ENCODE measurements around the gene SKI. TPM values are rescaled to one million over a fixed set of nuclear protein-coding genes. Genes with fewer than 3 reads are reported as not detected.

SKI gene
- total and polyA plus RNA-seq, 10 of the 15 experiments (the other 5 are each of a cell fraction or from before 2014, with no cell fraction given), result 0.03 to 14.9 (median 0.96) TPM

DNA sequence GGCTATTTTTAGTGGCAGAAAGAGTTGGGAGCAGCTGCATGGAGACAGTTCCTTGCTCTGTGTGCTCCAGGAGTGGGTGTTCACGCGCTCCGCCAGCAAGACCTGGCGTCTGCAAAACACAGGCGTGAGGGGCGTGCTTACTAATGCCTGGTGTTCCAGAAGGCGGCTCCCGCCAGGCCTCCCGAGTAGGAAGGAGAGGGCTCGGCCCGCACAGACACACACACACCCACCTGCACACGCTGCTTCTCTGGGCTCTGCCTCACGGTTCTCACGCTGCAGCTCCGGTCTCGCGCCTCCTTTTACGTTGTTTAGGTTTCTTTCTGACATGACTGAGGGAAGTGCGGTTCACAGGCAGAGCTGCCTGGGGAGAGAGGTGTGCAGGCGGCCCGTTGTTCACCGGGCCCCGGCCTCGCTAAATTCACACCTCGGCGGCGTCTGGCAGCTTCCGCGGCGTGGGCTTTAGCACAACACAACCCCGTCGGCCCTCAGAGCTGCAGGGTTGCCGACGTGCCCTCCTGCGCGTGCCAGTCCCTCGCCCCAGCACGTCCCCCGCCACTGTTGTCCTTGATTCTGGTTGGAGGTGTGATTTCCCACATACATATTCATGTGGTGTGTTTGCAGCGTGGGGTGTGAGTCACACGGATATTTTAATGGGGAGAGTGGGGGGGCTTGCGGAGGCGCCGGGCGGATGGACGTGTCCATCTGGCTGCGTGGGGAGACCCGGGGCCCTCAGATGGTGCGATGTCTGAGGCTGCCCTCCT is 77.0 kb downstream of the SKI start:
- in situ Hi-C loops (cut with MboI) (no loop called here), intact Hi-C loops (cut with micrococcal nuclease; ENCODE audit: unreplicated experiment) (loop anchor here (10.0 kb wide), 1 partner anchor 240 kb away; no protein-coding TSS in a partner anchor)
- peaks cover 18% of the 10 kb centered on the region for H3K4me1 ChIP-seq (ENCODE audit: control insufficient read depth, insufficient read depth, low read length)
- ChIA-PET SMC1A (ENCODE audit: uncharacterized antibody, unreplicated experiment) (no interaction called here), RAD21 (ENCODE audit: unreplicated experiment) (no interaction called here), CTCF (no interaction called here), POLR2A (no interaction called here)
- H3K27ac ChIP-seq (ENCODE audit: control insufficient read depth, insufficient read depth), result no peak overlapping the region
- no peaks in the 10 kb centered on the region for H4K20me1 ChIP-seq (ENCODE audit: control insufficient read depth, insufficient read depth)
- peaks cover 2 to 17% of the 10 kb centered on the region in 2 experiments; a peak in 3 of 4 replicates for H3K36me3 ChIP-seq (ENCODE audit: control insufficient read depth in 2 of 2, insufficient read depth in 2 of 2, low read length in 1 of 2)
- FAIRE-seq, result no peak
- H2AFZ ChIP-seq (ENCODE audit: control insufficient read depth, low read depth, low read length), result no peak overlapping the region
- no peaks in the 10 kb centered on the region for H3K9me3 ChIP-seq (replicated peaks; ENCODE audit: control insufficient read depth, insufficient read depth, low read length)
- WGBS (ENCODE audit: insufficient coverage, insufficient replicate concordance, low lambda C conversion rate, missing lambda C conversion rate), result 96% methylated on average over 48 of the region's 49 CpGs
- no TSS peak for BruUV-seq (replicated peaks)
- no peak overlapping the region for H3K9ac ChIP-seq (ENCODE audit: control insufficient read depth, insufficient read depth, low read length)
- H3K79me2 ChIP-seq (ENCODE audit: control insufficient read depth, insufficient read depth, low read length), result peaks cover 7% of the 10 kb centered on the region
- H3K4me3 ChIP-seq, result no peak overlapping the region
- no peak overlapping the region for H3K4me2 ChIP-seq (ENCODE audit: control insufficient read depth, insufficient read depth)
- no peaks in the 10 kb centered on the region for H3K27me3 ChIP-seq (replicated peaks in 1 of 2; ENCODE audit: control insufficient read depth in 2 of 2, insufficient read depth in 2 of 2, low read length in 1 of 2)
- no peak for DNase-seq (ENCODE audit: low read depth, low spot score)
- no peak for ATAC-seq
- no peak for TF ChIP-seq RFX5 (IDR thresholded peaks at IDR 0.05; ENCODE audit: low read depth, low read length)
- TF ChIP-seq CHD2 (IDR thresholded peaks at IDR 0.05; ENCODE audit: borderline replicate concordance, low read depth, low read length), result no peak
- no peak for TF ChIP-seq ZNF217 (IDR thresholded peaks at IDR 0.05)
- TF ChIP-seq NR2F1 (conservative IDR thresholded peaks at IDR 0.05), result no peak
- no peak for TF ChIP-seq MYB (IDR thresholded peaks at IDR 0.05; ENCODE audit: borderline replicate concordance, low read depth, low read length)
- TF ChIP-seq, protein P1, sequence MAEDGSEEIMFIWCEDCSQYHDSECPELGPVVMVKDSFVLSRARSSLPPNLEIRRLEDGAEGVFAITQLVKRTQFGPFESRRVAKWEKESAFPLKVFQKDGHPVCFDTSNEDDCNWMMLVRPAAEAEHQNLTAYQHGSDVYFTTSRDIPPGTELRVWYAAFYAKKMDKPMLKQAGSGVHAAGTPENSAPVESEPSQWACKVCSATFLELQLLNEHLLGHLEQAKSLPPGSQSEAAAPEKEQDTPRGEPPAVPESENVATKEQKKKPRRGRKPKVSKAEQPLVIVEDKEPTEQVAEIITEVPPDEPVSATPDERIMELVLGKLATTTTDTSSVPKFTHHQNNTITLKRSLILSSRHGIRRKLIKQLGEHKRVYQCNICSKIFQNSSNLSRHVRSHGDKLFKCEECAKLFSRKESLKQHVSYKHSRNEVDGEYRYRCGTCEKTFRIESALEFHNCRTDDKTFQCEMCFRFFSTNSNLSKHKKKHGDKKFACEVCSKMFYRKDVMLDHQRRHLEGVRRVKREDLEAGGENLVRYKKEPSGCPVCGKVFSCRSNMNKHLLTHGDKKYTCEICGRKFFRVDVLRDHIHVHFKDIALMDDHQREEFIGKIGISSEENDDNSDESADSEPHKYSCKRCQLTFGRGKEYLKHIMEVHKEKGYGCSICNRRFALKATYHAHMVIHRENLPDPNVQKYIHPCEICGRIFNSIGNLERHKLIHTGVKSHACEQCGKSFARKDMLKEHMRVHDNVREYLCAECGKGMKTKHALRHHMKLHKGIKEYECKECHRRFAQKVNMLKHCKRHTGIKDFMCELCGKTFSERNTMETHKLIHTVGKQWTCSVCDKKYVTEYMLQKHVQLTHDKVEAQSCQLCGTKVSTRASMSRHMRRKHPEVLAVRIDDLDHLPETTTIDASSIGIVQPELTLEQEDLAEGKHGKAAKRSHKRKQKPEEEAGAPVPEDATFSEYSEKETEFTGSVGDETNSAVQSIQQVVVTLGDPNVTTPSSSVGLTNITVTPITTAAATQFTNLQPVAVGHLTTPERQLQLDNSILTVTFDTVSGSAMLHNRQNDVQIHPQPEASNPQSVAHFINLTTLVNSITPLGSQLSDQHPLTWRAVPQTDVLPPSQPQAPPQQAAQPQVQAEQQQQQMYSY (CRISPR knock-in tag; IDR thresholded peaks at IDR 0.05), result no peak
- TF ChIP-seq, protein P2, sequence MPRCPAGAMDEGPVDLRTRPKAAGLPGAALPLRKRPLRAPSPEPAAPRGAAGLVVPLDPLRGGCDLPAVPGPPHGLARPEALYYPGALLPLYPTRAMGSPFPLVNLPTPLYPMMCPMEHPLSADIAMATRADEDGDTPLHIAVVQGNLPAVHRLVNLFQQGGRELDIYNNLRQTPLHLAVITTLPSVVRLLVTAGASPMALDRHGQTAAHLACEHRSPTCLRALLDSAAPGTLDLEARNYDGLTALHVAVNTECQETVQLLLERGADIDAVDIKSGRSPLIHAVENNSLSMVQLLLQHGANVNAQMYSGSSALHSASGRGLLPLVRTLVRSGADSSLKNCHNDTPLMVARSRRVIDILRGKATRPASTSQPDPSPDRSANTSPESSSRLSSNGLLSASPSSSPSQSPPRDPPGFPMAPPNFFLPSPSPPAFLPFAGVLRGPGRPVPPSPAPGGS (IDR thresholded peaks at IDR 0.05; ENCODE audit: borderline replicate concordance, insufficient read depth, low read depth, low read length, poor library complexity, severe bottlenecking), result no peak
- TF ChIP-seq CBX3 (IDR thresholded peaks at IDR 0.05; ENCODE audit: borderline replicate concordance, low read depth), result no peak
- TF ChIP-seq SMAD5 (IDR thresholded peaks at IDR 0.05; ENCODE audit: low read depth), result no peak
- no peak for TF ChIP-seq IKZF1 (conservative IDR thresholded peaks at IDR 0.05)
- TF ChIP-seq, protein P3, sequence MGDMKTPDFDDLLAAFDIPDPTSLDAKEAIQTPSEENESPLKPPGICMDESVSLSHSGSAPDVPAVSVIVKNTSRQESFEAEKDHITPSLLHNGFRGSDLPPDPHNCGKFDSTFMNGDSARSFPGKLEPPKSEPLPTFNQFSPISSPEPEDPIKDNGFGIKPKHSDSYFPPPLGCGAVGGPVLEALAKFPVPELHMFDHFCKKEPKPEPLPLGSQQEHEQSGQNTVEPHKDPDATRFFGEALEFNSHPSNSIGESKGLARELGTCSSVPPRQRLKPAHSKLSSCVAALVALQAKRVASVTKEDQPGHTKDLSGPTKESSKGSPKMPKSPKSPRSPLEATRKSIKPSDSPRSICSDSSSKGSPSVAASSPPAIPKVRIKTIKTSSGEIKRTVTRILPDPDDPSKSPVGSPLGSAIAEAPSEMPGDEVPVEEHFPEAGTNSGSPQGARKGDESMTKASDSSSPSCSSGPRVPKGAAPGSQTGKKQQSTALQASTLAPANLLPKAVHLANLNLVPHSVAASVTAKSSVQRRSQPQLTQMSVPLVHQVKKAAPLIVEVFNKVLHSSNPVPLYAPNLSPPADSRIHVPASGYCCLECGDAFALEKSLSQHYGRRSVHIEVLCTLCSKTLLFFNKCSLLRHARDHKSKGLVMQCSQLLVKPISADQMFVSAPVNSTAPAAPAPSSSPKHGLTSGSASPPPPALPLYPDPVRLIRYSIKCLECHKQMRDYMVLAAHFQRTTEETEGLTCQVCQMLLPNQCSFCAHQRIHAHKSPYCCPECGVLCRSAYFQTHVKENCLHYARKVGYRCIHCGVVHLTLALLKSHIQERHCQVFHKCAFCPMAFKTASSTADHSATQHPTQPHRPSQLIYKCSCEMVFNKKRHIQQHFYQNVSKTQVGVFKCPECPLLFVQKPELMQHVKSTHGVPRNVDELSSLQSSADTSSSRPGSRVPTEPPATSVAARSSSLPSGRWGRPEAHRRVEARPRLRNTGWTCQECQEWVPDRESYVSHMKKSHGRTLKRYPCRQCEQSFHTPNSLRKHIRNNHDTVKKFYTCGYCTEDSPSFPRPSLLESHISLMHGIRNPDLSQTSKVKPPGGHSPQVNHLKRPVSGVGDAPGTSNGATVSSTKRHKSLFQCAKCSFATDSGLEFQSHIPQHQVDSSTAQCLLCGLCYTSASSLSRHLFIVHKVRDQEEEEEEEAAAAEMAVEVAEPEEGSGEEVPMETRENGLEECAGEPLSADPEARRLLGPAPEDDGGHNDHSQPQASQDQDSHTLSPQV (IDR thresholded peaks at IDR 0.05), result no peak
- TF ChIP-seq SREBF1 (IDR thresholded peaks at IDR 0.05; ENCODE audit: low read length), result no peak
- TF ChIP-seq, protein P4, sequence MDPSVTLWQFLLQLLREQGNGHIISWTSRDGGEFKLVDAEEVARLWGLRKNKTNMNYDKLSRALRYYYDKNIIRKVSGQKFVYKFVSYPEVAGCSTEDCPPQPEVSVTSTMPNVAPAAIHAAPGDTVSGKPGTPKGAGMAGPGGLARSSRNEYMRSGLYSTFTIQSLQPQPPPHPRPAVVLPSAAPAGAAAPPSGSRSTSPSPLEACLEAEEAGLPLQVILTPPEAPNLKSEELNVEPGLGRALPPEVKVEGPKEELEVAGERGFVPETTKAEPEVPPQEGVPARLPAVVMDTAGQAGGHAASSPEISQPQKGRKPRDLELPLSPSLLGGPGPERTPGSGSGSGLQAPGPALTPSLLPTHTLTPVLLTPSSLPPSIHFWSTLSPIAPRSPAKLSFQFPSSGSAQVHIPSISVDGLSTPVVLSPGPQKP (IDR thresholded peaks at IDR 0.05; ENCODE audit: low read depth, low read length), result no peak
- no peak for TF ChIP-seq GABPA (IDR thresholded peaks at IDR 0.05; ENCODE audit: low read depth)
